T-helper 2 cell treated with Interferon-gamma antibody and Interleukin-4, amounts not matched to agents 5 μg/mL and 100 μg/mL, for 36 hours (primary cell): ENCODE data around the gene NEK2.
"Not testable (repeated sequence)": the region's sequence is repeated elsewhere in the genome, so short reads cannot be mapped to it uniquely, and the experiment has no call there.

Experiments
- DNase-seq: peaks from one replicate; pipeline ENCODE4 v3.0.0; 2021; ENCODE audit warnings: low spot score
- H3K27ac Mint-ChIP-seq: one replicate; pipeline ENCODE4 v1.8.0; 2021; ENCODE audit warnings: mild to moderate bottlenecking, mixed read lengths
- H3K27me3 Mint-ChIP-seq: one replicate; pipeline ENCODE4 v1.8.0; 2021; ENCODE audit warnings: low read depth, mixed read lengths
- H3K36me3 Mint-ChIP-seq: one replicate; pipeline ENCODE4 v1.8.0; 2021; ENCODE audit warnings: low read depth, mixed read lengths
- H3K4me1 Mint-ChIP-seq: one replicate; pipeline ENCODE4 v1.8.0; 2021; ENCODE audit warnings: low read depth, mixed read lengths
- H3K4me3 Mint-ChIP-seq: one replicate; pipeline ENCODE4 v1.8.0; 2022; ENCODE audit warnings: mild to moderate bottlenecking, moderate library complexity, mixed read lengths
- H3K9me3 Mint-ChIP-seq: one replicate; pipeline ENCODE4 v1.8.0; 2021; ENCODE audit warnings: mixed read lengths

NEK2 gene

DNA sequence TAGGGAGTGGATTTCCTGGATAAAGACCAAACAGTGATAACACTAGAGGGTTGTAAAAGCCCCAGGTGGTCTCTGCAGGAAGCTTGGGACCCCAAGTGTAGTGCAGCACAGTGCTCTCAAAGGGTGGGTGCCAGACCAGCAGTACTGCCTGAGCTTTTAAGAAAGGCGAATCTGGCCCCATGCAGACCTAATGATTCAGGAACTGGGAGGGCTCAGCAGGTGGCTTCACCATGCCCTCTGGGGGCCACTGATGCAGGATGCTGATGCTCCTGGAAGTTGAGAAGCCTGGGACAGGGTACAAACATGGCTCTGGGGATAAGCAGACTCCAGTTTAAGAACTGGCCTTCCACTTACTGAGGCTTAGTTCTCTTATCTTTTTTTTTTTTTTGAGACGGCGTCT, 29.1 kb upstream of the NEK2 start:
- Mint-ChIP-seq H3K36me3 (no peaks in the 10 kb centered on the region), H3K4me1 (no peaks in the 10 kb centered on the region), H3K9me3 (no peaks in the 10 kb centered on the region), H3K27me3 (peaks cover 24% of the 10 kb centered on the region), H3K27ac (no peak overlapping the region), H3K4me3 (no peak overlapping the region)
- no peak for DNase-seq

DNA sequence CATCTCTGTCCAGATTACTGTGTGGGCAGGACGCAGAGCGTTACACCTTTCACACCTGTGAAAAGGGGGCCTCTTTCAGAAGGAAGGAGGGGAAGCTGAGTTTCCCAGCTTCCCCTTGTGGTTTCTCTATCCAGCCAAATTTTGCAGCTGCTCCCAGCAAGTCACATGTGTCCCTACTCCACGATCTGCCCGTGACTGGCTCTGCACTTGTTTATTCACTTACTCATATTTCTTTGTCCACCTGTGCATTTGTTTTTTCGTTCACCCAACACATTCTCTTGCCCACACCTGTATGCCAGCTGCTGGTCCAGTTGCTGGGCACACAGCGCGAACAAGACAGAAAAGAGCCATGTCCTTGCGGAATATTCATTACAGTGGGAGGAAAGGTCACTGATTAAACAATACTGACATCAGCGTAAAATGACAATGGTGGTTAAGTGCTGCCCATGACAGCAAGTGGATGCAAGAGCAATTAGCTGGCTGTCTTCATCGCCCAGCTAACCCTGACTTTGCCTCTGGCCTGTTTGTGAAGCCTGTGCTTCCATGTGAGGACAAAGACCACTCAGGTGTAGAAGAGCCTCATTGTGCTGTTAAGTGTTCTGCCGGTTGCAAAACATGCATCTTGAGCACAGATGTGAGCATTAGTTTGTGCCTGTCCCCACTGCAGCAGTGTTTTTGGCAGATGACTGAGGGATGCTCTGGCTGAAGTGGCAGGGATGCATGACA, 28.6 kb upstream of the NEK2 start:
- Mint-ChIP-seq H3K4me1 (no peaks in the 10 kb centered on the region), H3K4me3 (no peak overlapping the region), H3K27me3 (peaks cover 27% of the 10 kb centered on the region), H3K27ac (no peak overlapping the region), H3K36me3 (no peaks in the 10 kb centered on the region), H3K9me3 (no peaks in the 10 kb centered on the region)
- no peak for DNase-seq

DNA sequence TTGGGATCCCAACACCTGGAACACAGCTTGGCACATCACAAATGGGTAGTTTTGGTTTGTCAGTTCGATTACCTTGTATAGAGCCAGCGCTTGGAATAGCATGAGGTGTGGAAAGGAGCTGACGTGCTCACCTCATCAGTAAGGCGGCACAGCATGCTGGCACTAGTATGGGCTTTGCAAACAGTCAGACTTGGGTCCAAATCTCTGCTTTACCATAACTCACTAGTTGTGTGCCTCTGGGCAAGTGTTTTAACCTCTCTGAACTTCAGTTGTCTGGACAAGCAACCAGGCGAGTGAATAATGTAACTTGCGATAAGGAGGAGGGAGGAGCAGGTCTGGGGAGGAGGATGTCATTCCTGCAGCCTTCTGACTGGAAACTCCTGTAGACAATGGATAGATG, 26.3 kb upstream of the NEK2 start:
- peaks cover 5% of the 10 kb centered on the region for H3K4me1 Mint-ChIP-seq

DNA sequence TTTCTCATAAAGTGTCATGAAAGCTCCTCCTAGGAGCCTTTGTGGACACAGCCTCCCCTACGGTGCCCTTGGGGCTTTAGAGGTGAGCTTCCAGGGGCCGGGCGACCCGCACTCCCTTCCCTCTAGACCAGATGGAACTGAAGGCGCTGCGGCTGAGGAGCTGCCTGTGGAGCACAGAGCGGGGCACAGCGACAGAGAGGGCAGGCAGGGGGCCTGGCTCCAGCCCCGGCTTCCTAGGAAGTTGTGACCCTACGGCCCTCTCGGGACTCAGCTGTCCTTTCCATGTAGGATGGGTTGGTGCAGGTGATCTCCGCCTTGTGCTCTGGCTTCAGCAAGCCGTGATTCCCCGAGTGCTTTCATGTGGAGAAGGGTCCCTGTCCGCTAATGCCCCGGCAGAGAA, 23.6 kb upstream of the NEK2 start:
- peaks cover under 1% of the 10 kb centered on the region for H3K9me3 Mint-ChIP-seq
- DNase-seq = no peak
- no peak overlapping the region for H3K4me3 Mint-ChIP-seq
- peaks cover 27% of the 10 kb centered on the region for H3K27me3 Mint-ChIP-seq
- peaks cover 19% of the 10 kb centered on the region for H3K4me1 Mint-ChIP-seq
- no peaks in the 10 kb centered on the region for H3K36me3 Mint-ChIP-seq
- no peak overlapping the region for H3K27ac Mint-ChIP-seq

More for the DNA sequence above, 26.3 kb upstream of the NEK2 start:
- Mint-ChIP-seq H3K9me3 (no peaks in the 10 kb centered on the region), H3K4me3 (no peak overlapping the region), H3K36me3 (no peaks in the 10 kb centered on the region), H3K27me3 (peaks cover 27% of the 10 kb centered on the region), H3K27ac (no peak overlapping the region)
- no peak for DNase-seq

DNA sequence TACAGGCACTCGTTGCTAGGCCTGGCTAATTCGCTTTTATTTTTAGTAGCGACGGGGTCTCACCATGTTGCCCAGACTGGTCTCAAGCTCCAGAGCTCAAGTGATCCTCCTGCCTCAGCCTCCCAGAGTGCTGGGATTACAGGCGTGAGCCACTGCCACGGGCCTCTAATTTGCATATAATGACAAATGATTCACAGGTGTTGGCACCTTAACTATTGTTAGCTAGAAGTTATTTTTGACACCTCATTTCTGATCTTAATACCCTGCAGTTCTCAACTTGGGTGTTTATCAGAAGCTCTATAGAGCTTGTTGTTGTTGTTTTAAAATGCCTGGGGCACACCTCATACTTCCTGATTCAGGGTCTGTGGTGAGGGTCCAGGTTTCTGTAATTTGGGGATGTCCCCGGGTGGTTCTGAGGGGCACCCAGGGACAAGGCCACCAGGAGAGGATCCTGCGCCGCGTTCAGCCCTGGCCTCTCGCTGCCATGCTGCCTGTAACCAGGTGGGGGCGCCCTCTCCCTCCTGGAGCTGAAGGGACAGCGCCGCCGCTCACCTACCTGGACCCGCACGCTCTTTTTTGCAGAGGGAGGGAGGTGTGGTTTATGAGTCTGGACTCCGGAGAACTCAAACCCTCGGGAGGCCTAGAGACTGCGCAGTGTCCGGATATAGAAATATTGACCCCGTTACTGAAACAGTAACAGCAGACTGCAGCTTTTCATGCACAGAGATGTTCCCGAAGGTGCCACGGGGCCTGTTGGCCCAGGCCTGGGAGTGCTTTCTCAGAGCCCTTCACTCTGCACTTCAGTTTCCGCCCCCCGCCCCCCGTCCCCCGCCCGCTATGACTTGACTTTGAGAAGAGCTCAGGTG, 23.0 kb upstream of the NEK2 start:
- Mint-ChIP-seq H3K4me3 (peak overlapping the region; percentile 61), H3K27ac (no peak overlapping the region), H3K9me3 (peaks cover 7% of the 10 kb centered on the region), H3K36me3 (peaks cover 2% of the 10 kb centered on the region), H3K4me1 (peaks cover 21% of the 10 kb centered on the region), H3K27me3 (peaks cover 24% of the 10 kb centered on the region)
- DNase-seq = peak; percentile 73

DNA sequence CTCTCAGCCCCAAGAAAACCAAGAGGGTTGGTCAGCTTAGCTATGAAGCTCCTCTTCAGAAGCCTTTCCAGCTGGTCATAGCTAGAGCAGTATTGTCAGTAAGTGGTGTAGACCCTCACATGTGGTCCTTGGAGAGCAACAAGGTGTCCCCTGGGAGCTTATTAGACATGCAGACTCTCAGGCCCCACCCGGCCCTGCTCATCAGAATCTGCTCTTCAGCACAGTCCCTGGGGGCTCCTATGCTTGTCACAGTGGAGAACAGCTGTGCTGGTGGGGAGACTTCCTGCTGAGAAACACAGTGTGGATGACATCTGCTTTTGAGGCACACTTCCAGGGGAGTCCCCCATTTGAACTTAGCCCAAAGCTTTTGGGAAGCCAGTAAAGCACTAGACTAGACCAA, 21.9 kb upstream of the NEK2 start:
- H3K4me3 Mint-ChIP-seq = no peak overlapping the region
- H3K9me3 Mint-ChIP-seq = peaks cover 7% of the 10 kb centered on the region
- peaks cover 21% of the 10 kb centered on the region for H3K4me1 Mint-ChIP-seq
- peaks cover 21% of the 10 kb centered on the region for H3K27me3 Mint-ChIP-seq
- H3K36me3 Mint-ChIP-seq = peaks cover 2% of the 10 kb centered on the region
- H3K27ac Mint-ChIP-seq = no peak overlapping the region
- DNase-seq = no peak

DNA sequence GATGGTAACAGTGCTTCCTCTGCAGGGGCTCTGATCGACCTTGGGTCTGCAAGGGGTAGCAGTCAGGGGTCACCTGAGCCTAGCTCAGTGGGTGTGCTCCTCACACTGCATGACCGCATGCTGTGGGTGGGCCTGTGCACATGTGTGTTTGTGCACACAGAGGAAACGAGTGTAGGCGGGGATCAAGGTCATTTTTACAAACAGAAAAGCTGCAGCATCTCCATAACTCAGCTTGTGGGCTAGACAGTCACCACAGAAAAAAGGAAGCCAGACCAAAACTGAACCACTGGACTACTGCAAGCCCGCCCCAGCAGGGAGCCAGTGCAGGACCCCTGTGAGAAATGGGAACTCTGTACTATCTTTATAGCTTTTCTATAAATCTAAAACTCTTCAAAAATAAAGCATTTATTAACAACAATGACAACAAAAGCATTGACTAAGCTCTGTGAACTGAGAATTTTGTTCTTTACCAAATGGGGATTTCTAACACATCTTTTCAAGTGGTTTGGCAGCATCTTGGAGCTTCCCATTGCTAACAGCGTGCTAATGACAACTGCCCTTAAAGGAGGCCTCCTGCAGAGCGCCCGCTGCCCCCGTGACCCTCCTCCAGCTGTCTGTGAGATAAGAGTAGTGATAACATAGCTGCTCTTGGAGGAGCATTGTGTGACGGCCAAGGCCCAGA, 19.9 kb upstream of the NEK2 start:
- Mint-ChIP-seq H3K9me3 (peaks cover 7% of the 10 kb centered on the region), H3K4me1 (peaks cover 21% of the 10 kb centered on the region), H3K4me3 (peak overlapping the region; percentile 31), H3K27ac (no peak overlapping the region), H3K36me3 (peaks cover 2% of the 10 kb centered on the region), H3K27me3 (peaks cover 10% of the 10 kb centered on the region)
- DNase-seq = peak; percentile 10

DNA sequence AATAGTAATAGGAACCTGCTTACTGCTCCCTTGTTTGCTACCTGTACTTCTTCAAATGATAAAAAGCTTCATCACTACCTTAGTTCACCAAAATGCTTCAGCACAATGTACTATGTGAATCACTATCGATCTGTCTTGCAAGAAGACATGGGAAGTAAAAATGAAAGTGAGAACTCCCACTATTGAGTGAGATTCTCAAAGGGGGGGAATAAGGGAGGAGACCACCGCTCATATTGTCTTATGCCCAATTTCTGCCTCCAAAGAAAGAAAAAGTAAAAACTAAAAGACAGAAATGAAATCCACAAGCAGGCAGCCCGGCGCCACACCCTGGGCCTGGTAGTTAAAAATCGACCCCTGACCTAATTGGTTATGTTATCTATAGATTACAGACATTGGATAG, 18.5 kb upstream of the NEK2 start:
- H3K27me3 Mint-ChIP-seq, H3K4me3 Mint-ChIP-seq: not testable (repeated sequence)
- H3K4me1 Mint-ChIP-seq = peaks cover 21% of the 10 kb centered on the region

DNA sequence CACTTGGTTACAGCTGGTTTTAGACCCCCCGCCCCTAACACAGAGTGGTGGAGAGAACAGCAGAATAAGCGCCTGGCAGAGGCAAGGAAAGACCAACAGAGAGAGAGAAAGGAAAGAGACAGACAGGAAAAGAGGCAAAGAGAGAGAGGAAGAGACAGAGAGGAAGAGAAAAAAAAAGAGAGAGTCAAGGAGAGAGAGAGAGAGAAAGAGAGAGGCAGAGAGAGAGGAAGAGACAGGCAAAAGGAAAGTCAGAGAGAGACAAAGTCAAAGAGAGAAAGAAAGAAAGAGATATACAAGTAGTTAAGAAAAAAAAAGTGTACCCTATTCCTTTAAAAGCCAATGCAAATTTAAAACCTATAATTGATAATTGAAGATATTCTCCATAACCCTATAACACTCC, 13.0 kb upstream of the NEK2 start:
- peaks cover 14% of the 10 kb centered on the region for H3K4me1 Mint-ChIP-seq
- H3K4me3 Mint-ChIP-seq = peak overlapping the region; percentile 30
- H3K9me3 Mint-ChIP-seq = peaks cover under 1% of the 10 kb centered on the region
- H3K27me3 Mint-ChIP-seq = peaks cover 9% of the 10 kb centered on the region
- no peaks in the 10 kb centered on the region for H3K36me3 Mint-ChIP-seq
- H3K27ac Mint-ChIP-seq = peak overlapping the region; percentile 17
- no peak for DNase-seq

More for the DNA sequence above, 18.5 kb upstream of the NEK2 start:
- H3K27ac Mint-ChIP-seq, H3K9me3 Mint-ChIP-seq, H3K36me3 Mint-ChIP-seq, DNase-seq: not testable (repeated sequence)

DNA sequence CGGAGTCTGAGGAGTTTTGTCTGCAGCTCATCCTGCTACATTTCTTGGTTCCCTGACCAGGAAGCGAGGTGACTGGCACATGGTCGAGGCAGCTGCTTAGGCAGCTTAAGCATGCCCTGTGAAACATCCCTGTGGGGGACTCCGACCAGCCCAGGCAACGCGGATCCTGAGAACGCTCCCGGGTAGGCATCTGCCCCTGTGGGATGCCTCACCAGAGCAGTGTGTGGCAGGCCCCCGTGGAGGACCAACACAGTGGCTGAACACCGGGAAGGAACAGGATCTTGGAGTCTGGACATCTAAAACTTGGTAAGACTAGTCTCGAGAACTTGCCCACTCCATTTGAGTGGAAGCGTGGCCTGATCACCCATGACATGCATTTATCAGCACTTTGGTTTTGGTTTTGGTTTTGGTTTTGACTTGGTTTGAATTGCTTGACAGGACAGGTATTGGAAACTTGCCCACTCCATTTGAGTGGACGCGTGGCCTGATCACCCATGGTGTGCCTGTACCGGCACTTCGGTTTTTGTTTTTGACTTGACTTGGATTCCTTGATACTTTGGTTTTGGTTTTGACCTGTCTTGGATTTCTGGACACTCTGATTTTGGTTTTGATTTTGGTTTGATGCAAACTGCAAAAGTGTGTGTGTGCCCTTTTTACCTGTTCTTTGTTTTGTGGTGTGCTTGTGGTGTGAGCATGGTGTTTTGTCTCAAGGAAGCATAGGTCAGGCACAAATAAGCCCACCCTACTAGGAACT, 12.2 kb upstream of the NEK2 start:
- H3K9me3 Mint-ChIP-seq = no peaks in the 10 kb centered on the region
- peak overlapping the region; percentile 30 for H3K4me3 Mint-ChIP-seq
- peaks cover 14% of the 10 kb centered on the region for H3K4me1 Mint-ChIP-seq
- H3K27ac Mint-ChIP-seq = peak overlapping the region; percentile 71
- H3K36me3 Mint-ChIP-seq = no peaks in the 10 kb centered on the region
- no peak for DNase-seq
- H3K27me3 Mint-ChIP-seq = peaks cover 9% of the 10 kb centered on the region

DNA sequence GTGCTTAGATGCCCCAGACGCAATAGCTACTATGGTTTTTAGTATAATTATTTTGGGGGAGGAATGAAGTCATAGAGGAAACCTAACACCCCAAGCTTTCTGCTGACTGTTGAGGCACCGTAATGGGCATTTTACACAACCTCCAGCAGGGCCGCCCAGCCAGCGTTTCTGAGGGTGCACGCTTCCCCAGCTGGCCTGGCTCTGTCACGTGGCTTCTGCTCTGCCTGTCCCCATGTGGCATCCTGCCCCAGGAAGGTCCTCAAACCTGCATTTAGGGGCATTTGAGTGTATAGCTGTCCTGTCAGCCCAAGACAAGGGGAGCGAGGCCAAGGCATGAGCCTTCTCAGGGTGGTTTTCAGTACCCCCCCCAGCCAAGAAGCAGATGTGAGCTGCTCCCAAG, 10.4 kb upstream of the NEK2 start:
- H3K27me3 Mint-ChIP-seq = peaks cover 9% of the 10 kb centered on the region
- no peak overlapping the region for H3K27ac Mint-ChIP-seq
- no peak for DNase-seq
- peaks cover 18% of the 10 kb centered on the region for H3K4me1 Mint-ChIP-seq
- H3K4me3 Mint-ChIP-seq = no peak overlapping the region
- no peaks in the 10 kb centered on the region for H3K9me3 Mint-ChIP-seq
- H3K36me3 Mint-ChIP-seq = no peaks in the 10 kb centered on the region

DNA sequence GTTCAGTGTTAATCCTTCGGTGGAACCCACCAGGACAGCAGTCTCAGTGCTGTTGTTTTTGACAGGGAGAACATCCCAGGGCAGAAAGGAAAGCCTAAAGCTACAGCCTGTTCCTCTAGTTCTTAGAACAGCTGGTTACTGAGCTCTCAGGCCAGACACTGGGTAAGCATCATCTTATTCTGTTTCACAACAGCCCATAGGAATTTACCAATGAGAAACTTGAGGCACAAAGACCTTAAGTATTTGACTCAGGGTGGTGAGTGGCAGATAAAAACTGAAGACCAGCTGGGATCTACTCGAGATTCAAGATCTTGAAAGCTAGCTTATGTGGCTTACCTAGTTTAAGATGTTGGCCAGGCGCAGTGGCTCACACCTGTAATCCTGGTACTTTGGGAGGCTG, 9.4 kb upstream of the NEK2 start:
- Mint-ChIP-seq H3K36me3 (no peaks in the 10 kb centered on the region), H3K9me3 (no peaks in the 10 kb centered on the region), H3K27me3 (peaks cover 4% of the 10 kb centered on the region), H3K27ac (no peak overlapping the region), H3K4me1 (peaks cover 21% of the 10 kb centered on the region), H3K4me3 (no peak overlapping the region)
- DNase-seq = no peak

DNA sequence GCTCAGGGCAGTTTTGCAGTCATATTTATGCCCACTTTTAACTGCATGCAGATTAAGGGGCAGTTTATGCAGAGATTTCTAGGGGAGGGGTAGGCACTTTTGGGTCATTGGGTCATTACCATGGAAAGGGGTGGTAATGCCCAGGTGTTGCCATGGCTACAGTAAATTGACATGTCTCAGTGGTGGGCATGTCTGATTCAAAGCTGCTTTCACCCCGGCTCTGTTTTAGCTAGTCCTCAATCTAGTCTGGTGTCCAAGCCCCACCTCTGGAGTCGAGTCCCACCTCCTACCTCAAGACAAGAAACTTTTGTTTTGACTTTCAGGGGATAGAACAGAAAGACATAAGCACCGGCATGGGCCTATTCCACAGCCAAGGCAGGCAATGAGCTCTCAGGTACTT, 8.9 kb upstream of the NEK2 start:
- Mint-ChIP-seq H3K4me3 (no peak overlapping the region), H3K36me3 (no peaks in the 10 kb centered on the region), H3K27me3 (peaks cover 4% of the 10 kb centered on the region), H3K4me1 (peaks cover 21% of the 10 kb centered on the region), H3K9me3 (no peaks in the 10 kb centered on the region), H3K27ac (no peak overlapping the region)
- no peak for DNase-seq
